Measurements from ENCODE around the gene JUNB.
A peak's percentile ranks its signal among the peaks of the same experiment; 100 is the strongest.
"Not testable (repeated sequence)": the region's sequence is repeated elsewhere in the genome, so short reads cannot be mapped to it uniquely, and the experiment has no call there.

JUNB gene

GRCh38 chr19:12806242-12807081, 15.2 kb downstream of the JUNB start, which contains the start of gene RNASEH2A:
Gene RNASEH2A, plus strand, starts transcription at chr19:12806584. Its CDS starts 90 bp downstream, at chr19:12806674.
- peak; percentile 88 for DNase-seq

GRCh38 chr19:12815088-12815487, 23.8 kb downstream of the JUNB start:
- no peak for DNase-seq

- not testable (repeated sequence) for DNase-seq
Observed at GRCh38 chr19:12817188-12817587, 25.9 kb downstream of the JUNB start.

- DNase-seq: not testable (repeated sequence)
Observed at GRCh38 chr19:12817810-12818209, 26.5 kb downstream of the JUNB start.

- no peak for DNase-seq
Observed at GRCh38 chr19:12821761-12822160, 30.5 kb downstream of the JUNB start.

- DNase-seq: peak; percentile 46
Observed at GRCh38 chr19:12825254-12826131, 34.2 kb downstream of the JUNB start.

- DNase-seq: no peak
Observed at GRCh38 chr19:12828494-12828893, 37.2 kb downstream of the JUNB start.

GRCh38 chr19:12833418-12833737, 42.1 kb downstream of the JUNB start:
- DNase-seq: no peak

- no peak for DNase-seq
Observed at GRCh38 chr19:12833738-12834565, 42.7 kb downstream of the JUNB start.

GRCh38 chr19:12834566-12834943, 43.3 kb downstream of the JUNB start, which contains the start of gene RTBDN:
Gene RTBDN, minus strand, starts transcription at chr19:12834579. Its CDS starts 4,600 bp downstream, at chr19:12829979.
- DNase-seq: no peak

GRCh38 chr19:12834976-12835757, 43.9 kb downstream of the JUNB start:
- no peak for DNase-seq

- DNase-seq: no peak
Observed at GRCh38 chr19:12836529-12836863, 45.2 kb downstream of the JUNB start.

GRCh38 chr19:12837225-12837624, 45.9 kb downstream of the JUNB start:
- DNase-seq: no peak

GRCh38 chr19:12838182-12838885, 47.0 kb downstream of the JUNB start, which contains the start of gene MAST1:
Gene MAST1, plus strand, starts transcription at chr19:12838515. Its CDS starts 58 bp downstream, at chr19:12838573.
- no peak for DNase-seq

- DNase-seq: no peak
Observed at GRCh38 chr19:12838886-12839756, 47.8 kb downstream of the JUNB start.

GRCh38 chr19:12840091-12841079, 49.1 kb downstream of the JUNB start:
- peak; percentile 72 for DNase-seq

GRCh38 chr19:12841094-12841493, 49.8 kb downstream of the JUNB start:
- peak; percentile 30 for DNase-seq

- no peak for DNase-seq
Observed at GRCh38 chr19:12842511-12842910, 51.2 kb downstream of the JUNB start.

All from fibroblast of skin of right quadriceps (primary cell).